Measurements from ENCODE around the gene ANO5.

The ANO5 gene

DNA sequence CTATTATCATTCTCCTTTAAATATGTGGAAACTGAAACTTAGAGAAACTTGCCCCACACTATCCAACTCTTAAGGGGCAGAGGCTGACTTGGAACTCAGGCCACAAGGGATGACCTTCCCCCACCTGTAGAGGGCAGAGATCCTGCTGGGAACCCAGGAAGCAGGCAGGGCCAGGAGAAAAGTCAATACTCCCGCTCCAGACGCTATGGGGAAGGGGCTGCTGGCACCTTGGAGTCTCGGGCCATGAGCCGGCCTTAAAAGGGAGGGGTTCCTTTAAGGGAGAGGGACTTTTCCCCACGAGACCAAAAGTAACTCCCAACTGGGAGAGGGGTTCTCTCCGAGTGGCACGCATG lies 620 bp upstream of the ANO5 start:
- Histone ChIP-seq H3K4me2 (ENCODE audit: low read depth, low read length, poor library complexity, severe bottlenecking) (no peak overlapping the region), H3K9me3 (ENCODE audit: insufficient read depth, low read length) (no peaks in the 10 kb centered on the region), H3K9me2 (replicated peaks; ENCODE audit: insufficient read depth, low read length) (no peaks in the 10 kb centered on the region), H3K27me3 (ENCODE audit: low read length) (no peaks in the 10 kb centered on the region), H2AFZ (ENCODE audit: low read depth, low read length, severe bottlenecking) (no peak overlapping the region), H4K20me1 (ENCODE audit: low read depth, low read length) (no peaks in the 10 kb centered on the region), H3K4me3 (ENCODE audit: insufficient read depth, low read length, poor library complexity, severe bottlenecking) (no peak overlapping the region), H3K9ac (ENCODE audit: low read length) (no peak overlapping the region), H3F3A (ENCODE audit: insufficient read depth) (no peaks in the 10 kb centered on the region), H3K36me3 (ENCODE audit: low read length) (no peaks in the 10 kb centered on the region), H3K27ac (ENCODE audit: low read depth, low read length) (no peak overlapping the region), H3K79me2 (ENCODE audit: insufficient read depth, low read length) (no peaks in the 10 kb centered on the region)
- no peak for TF ChIP-seq EZH2phosphoT487 (conservative IDR thresholded peaks at IDR 0.05; ENCODE audit: low read length)
- TF ChIP-seq, protein P1, sequence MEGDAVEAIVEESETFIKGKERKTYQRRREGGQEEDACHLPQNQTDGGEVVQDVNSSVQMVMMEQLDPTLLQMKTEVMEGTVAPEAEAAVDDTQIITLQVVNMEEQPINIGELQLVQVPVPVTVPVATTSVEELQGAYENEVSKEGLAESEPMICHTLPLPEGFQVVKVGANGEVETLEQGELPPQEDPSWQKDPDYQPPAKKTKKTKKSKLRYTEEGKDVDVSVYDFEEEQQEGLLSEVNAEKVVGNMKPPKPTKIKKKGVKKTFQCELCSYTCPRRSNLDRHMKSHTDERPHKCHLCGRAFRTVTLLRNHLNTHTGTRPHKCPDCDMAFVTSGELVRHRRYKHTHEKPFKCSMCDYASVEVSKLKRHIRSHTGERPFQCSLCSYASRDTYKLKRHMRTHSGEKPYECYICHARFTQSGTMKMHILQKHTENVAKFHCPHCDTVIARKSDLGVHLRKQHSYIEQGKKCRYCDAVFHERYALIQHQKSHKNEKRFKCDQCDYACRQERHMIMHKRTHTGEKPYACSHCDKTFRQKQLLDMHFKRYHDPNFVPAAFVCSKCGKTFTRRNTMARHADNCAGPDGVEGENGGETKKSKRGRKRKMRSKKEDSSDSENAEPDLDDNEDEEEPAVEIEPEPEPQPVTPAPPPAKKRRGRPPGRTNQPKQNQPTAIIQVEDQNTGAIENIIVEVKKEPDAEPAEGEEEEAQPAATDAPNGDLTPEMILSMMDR (IDR thresholded peaks at IDR 0.05; ENCODE audit: insufficient read depth, low read length, poor library complexity, severe bottlenecking), result no peak

DNA sequence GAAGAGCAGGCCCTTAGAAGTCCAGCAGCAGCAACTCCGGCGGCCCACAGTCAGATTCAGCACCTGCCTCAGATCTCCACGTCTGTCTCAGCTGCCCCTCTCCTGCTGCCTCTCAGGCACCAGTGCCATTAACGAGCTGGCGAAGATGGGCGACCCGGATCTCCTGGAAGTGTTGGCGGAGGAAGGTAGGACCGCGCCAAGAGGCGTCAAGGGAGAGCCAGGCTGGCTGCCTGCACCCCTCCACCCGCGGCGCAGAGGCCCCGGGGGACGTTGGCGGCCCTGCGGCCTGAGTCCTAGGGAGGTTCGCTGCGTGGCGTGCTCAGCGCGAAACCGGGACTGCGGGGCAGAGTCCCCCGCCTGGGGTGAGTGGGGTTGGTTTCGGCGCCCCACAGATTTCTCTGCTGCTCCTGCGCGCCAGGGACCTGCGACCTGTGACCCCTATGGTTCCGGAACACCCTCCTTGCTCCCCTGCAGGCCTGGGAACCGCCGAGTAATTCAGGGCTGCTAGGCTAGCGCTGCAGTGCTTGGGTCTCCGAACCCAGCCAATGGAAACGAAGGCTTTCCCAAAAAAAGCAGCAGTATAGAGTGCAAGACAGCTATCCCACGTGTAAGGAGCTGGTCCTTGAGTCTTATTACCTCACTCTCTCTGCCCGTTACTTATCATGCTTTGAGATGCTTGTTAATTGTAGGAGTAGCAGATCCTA lies 615 bp downstream of the ANO5 start:
- no peak overlapping the region for H2AFZ ChIP-seq (ENCODE audit: low read depth, low read length, severe bottlenecking)
- H3K9ac ChIP-seq (ENCODE audit: low read length), result no peak overlapping the region
- no peaks in the 10 kb centered on the region for H3K9me3 ChIP-seq (ENCODE audit: insufficient read depth, low read length)
- H3K79me2 ChIP-seq (ENCODE audit: insufficient read depth, low read length), result no peaks in the 10 kb centered on the region
- no peaks in the 10 kb centered on the region for H3K27me3 ChIP-seq (ENCODE audit: low read length)
- no peaks in the 10 kb centered on the region for H4K20me1 ChIP-seq (ENCODE audit: low read depth, low read length)
- H3K9me2 ChIP-seq (replicated peaks; ENCODE audit: insufficient read depth, low read length), result no peaks in the 10 kb centered on the region
- H3K4me2 ChIP-seq (ENCODE audit: low read depth, low read length, poor library complexity, severe bottlenecking), result no peak overlapping the region
- no peak overlapping the region for H3K4me3 ChIP-seq (ENCODE audit: insufficient read depth, low read length, poor library complexity, severe bottlenecking)
- no peaks in the 10 kb centered on the region for H3F3A ChIP-seq (ENCODE audit: insufficient read depth)
- no peak overlapping the region for H3K27ac ChIP-seq (ENCODE audit: low read depth, low read length)
- no peaks in the 10 kb centered on the region for H3K36me3 ChIP-seq (ENCODE audit: low read length)
- TF ChIP-seq EZH2phosphoT487 (conservative IDR thresholded peaks at IDR 0.05; ENCODE audit: low read length), result no peak
- TF ChIP-seq, protein P1 (IDR thresholded peaks at IDR 0.05; ENCODE audit: insufficient read depth, low read length, poor library complexity, severe bottlenecking), result no peak

DNA sequence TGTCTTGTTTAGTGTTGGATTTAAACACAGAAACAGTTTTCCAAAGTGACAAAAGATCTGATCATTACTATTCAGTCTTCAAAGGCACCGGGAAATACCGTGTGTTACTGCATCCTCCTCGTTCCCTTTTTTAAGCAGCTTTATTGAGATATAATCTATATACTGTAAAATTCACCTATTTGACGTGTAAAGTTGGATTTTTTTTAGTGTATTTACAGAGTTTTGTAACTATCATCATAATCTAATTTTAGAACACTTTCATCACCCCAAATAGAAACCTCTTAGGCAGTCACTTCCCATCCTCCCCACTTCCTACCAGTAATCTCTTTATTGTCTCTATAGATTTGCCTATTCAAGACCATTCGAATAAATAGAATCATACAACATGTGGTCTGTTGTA lies 1.4 kb downstream of the ANO5 start:
- no peaks in the 10 kb centered on the region for H3K9me3 ChIP-seq (ENCODE audit: insufficient read depth, low read length)
- H2AFZ ChIP-seq (ENCODE audit: low read depth, low read length, severe bottlenecking), result no peak overlapping the region
- H3F3A ChIP-seq (ENCODE audit: insufficient read depth), result no peaks in the 10 kb centered on the region
- H3K27ac ChIP-seq (ENCODE audit: low read depth, low read length), result no peak overlapping the region
- H3K4me2 ChIP-seq (ENCODE audit: low read depth, low read length, poor library complexity, severe bottlenecking), result no peak overlapping the region
- no peaks in the 10 kb centered on the region for H3K79me2 ChIP-seq (ENCODE audit: insufficient read depth, low read length)
- H3K4me3 ChIP-seq (ENCODE audit: insufficient read depth, low read length, poor library complexity, severe bottlenecking), result no peak overlapping the region
- TF ChIP-seq, protein P1 (IDR thresholded peaks at IDR 0.05; ENCODE audit: insufficient read depth, low read length, poor library complexity, severe bottlenecking), result no peak
- TF ChIP-seq EZH2phosphoT487 (conservative IDR thresholded peaks at IDR 0.05; ENCODE audit: low read length), result no peak
- H3K9me2 ChIP-seq (replicated peaks; ENCODE audit: insufficient read depth, low read length), result no peaks in the 10 kb centered on the region
- no peaks in the 10 kb centered on the region for H3K36me3 ChIP-seq (ENCODE audit: low read length)
- no peak overlapping the region for H3K9ac ChIP-seq (ENCODE audit: low read length)
- no peaks in the 10 kb centered on the region for H4K20me1 ChIP-seq (ENCODE audit: low read depth, low read length)
- H3K27me3 ChIP-seq (ENCODE audit: low read length), result no peaks in the 10 kb centered on the region

Measured in SU-DHL-6 (cell line).